HCT116 (cell line): ENCODE measurements around the gene CCDC197. TPM values are rescaled to one million over a fixed set of nuclear protein-coding genes. Genes with fewer than 3 reads are reported as not detected.

ENCODE experiments used
- ATAC-seq: fragments of 200-7000 bp; cut with Tn5 transposase; 2 replicates; pipeline ENCODE4 v1.9.1; 2020; ENCODE audit warnings: mild to moderate bottlenecking, moderate library complexity
- BruUV-seq: library from RNA; stranded (reverse); fragments of 400-500 nt; replicated peaks from 2 replicates; lab custom pipeline; 2021; lab: Mats Ljungman, UMichigan
- CTCF ChIA-PET: fragments of 300-600 bp; sonication (Branson Sonifier 250); formaldehyde crosslinking; loops from one replicate; lab custom pipeline; 2021; ENCODE audit warnings: antibody characterized with exemption; lab: Charles Lee
- POLR2A ChIA-PET: fragments of 300-600, 350-600 bp; sonication (Branson Sonifier 250); formaldehyde crosslinking; loops from one replicate; lab custom pipeline; 2021; ENCODE audit warnings: antibody characterized with exemption; lab: Charles Lee
- RAD21 ChIA-PET, 2 experiments: fragments of 300-600 bp; sonication (Branson Sonifier 250); formaldehyde crosslinking; loops; one replicate each; lab custom pipeline; 2023; ENCODE audit warnings: low total read pairs in 2 of 2; ENCODE audit not compliant: uncharacterized antibody in 2 of 2, unreplicated experiment in 2 of 2, low non-redundant PET in 1 of 2; lab: Charles Lee
- DNase-seq: peaks from one replicate; pipeline ENCODE4 v3.0.0-alpha.2; 2010; ENCODE audit warnings: low read depth, low spot score
- H2AFZ ChIP-seq: fragments of 200-600 bp; shearing (Covaris generic), sonication (generic); 2 replicates; pipeline ENCODE4 v1.6.1; 2017; ENCODE audit warnings: low read depth, mixed run types, mixed read lengths, antibody characterized with exemption, low read length; ENCODE audit not compliant: poor library complexity, severe bottlenecking
- H3K27ac ChIP-seq: 2 replicates; pipeline ENCODE4 v1.5.1; 2012; ENCODE audit warnings: low read depth, low read length
- H3K27me3 ChIP-seq: fragments of 200-600 bp; sonication (generic); 2 replicates; pipeline ENCODE4 v1.6.1; 2016; ENCODE audit warnings: mixed run types, low read length, mixed read lengths; ENCODE audit not compliant: insufficient read depth
- H3K36me3 ChIP-seq, 2 experiments: fragments of 200-500 bp in 1 of 2; fragments of 200-600 bp in 1 of 2; sonication (Bioruptor generic) in 1 of 2; sonication (generic) in 1 of 2; 2 replicates each; pipeline versions ENCODE4 v1.5.1 to v1.6.1; 2014 to 2016; ENCODE audit warnings: low read length in 2 of 2, inconsistent platforms in 1 of 2, mixed read lengths in 1 of 2, mixed run types in 1 of 2; ENCODE audit not compliant: insufficient read depth in 2 of 2, control insufficient read depth in 1 of 2
- H3K4me1 ChIP-seq, 2 experiments: fragments of 200-600 bp in 1 of 2; sonication (generic) in 1 of 2; 2 replicates each; pipeline versions ENCODE4 v1.5.1 to v1.6.1; 2012 to 2017; ENCODE audit warnings: low read length in 2 of 2, inconsistent platforms in 1 of 2, mild to moderate bottlenecking in 1 of 2, mixed read lengths in 1 of 2, mixed run types in 1 of 2, moderate library complexity in 1 of 2; ENCODE audit not compliant: insufficient read depth in 2 of 2, control insufficient read depth in 1 of 2
- H3K4me2 ChIP-seq: fragments of 200-600 bp; sonication (generic); 2 replicates; pipeline ENCODE4 v1.6.1; 2017; ENCODE audit warnings: mixed run types, low read length, mixed read lengths
- H3K4me3 ChIP-seq, 2 experiments: fragments of 200-600 bp in 1 of 2; sonication (generic) in 1 of 2; replicated peaks in 1 of 2; 2 replicates each; pipeline ENCODE4 v1.5.1; 2011 to 2016; ENCODE audit warnings: low read length in 2 of 2, control low read depth in 1 of 2, low read depth in 1 of 2, mild to moderate bottlenecking in 1 of 2, mixed read lengths in 1 of 2, mixed run types in 1 of 2
- H3K79me2 ChIP-seq: fragments of 200-600 bp; sonication (generic); 2 replicates; pipeline ENCODE4 v1.6.1; 2017; ENCODE audit warnings: mild to moderate bottlenecking, mixed run types, low read length, moderate library complexity, mixed read lengths; ENCODE audit not compliant: insufficient read depth
- H3K9ac ChIP-seq: fragments of 200-600 bp; sonication (generic); 2 replicates; pipeline ENCODE4 v1.6.1; 2016; ENCODE audit warnings: low read length, mixed read lengths
- H3K9me2 ChIP-seq: fragments of 200-600 bp; sonication (generic), shearing (Covaris generic); 2 replicates; pipeline ENCODE4 v1.6.1; 2017; ENCODE audit warnings: mixed run types, mild to moderate bottlenecking, moderate library complexity; ENCODE audit not compliant: insufficient read depth
- H3K9me3 ChIP-seq, 2 experiments: fragments of 200-500 bp in 1 of 2; fragments of 200-600 bp in 1 of 2; sonication (Bioruptor generic) in 1 of 2; sonication (generic) in 1 of 2; 2 replicates each; pipeline ENCODE4 v1.6.1; 2014 to 2017; ENCODE audit warnings: low read length in 2 of 2, mixed read lengths in 2 of 2, inconsistent platforms in 1 of 2, low read depth in 1 of 2, mild to moderate bottlenecking in 1 of 2, mixed run types in 1 of 2, moderate library complexity in 1 of 2; ENCODE audit not compliant: control insufficient read depth in 1 of 2, insufficient read depth in 1 of 2
- H4K20me1 ChIP-seq: fragments of 200-600 bp; sonication (generic), shearing (Covaris generic); 2 replicates; pipeline ENCODE4 v1.6.1; 2017; ENCODE audit warnings: mixed run types, mild to moderate bottlenecking, moderate library complexity; ENCODE audit not compliant: insufficient read depth
- ATF3 ChIP-seq: IDR thresholded peaks from 2 replicates; pipeline ENCODE4 v1.6.1; 2012
- CBX3 ChIP-seq: IDR thresholded peaks from 2 replicates; pipeline ENCODE4 v1.6.1; 2012; ENCODE audit warnings: low read depth
- CTCF ChIP-seq, 3 experiments: fragments of 200-600 bp in 1 of 3; sonication (generic) in 1 of 3; IDR thresholded peaks in 2 of 3; conservative IDR thresholded peaks in 1 of 3; 2 replicates each; pipeline ENCODE4 v1.5.1; 2012 to 2017; ENCODE audit warnings: low read depth in 2 of 3, low read length in 2 of 3, antibody characterized with exemption in 1 of 3, borderline replicate concordance in 1 of 3, control low read depth in 1 of 3, mild to moderate bottlenecking in 1 of 3, mixed read lengths in 1 of 3, mixed run types in 1 of 3, moderate library complexity in 1 of 3; ENCODE audit not compliant: insufficient read depth in 1 of 3
- EGR1 ChIP-seq: IDR thresholded peaks from 2 replicates; pipeline ENCODE4 v1.6.1; 2012; ENCODE audit warnings: low read depth
- EZH2 ChIP-seq: fragments of 200-600 bp; sonication (generic); IDR thresholded peaks from 2 replicates; pipeline ENCODE4 v1.6.1; 2017; ENCODE audit warnings: antibody characterized with exemption, mixed run types
- EZH2phosphoT487 ChIP-seq: fragments of 200-600 bp; IDR thresholded peaks from 2 replicates; pipeline ENCODE4 v1.6.1; 2018; ENCODE audit warnings: antibody characterized with exemption, borderline replicate concordance
- FOSL1 ChIP-seq: IDR thresholded peaks from 2 replicates; pipeline ENCODE4 v1.6.1; 2012; ENCODE audit warnings: low read depth
- JUND ChIP-seq: IDR thresholded peaks from 2 replicates; pipeline ENCODE4 v1.6.1; 2012
- MAX ChIP-seq: IDR thresholded peaks from 2 replicates; pipeline ENCODE4 v1.6.1; 2012
- POLR2A ChIP-seq: IDR thresholded peaks from 2 replicates; pipeline ENCODE4 v1.7.0; 2011; ENCODE audit warnings: borderline replicate concordance; ENCODE audit not compliant: insufficient read depth, insufficient read length; ENCODE audit errors: extremely low read depth
- REST ChIP-seq: IDR thresholded peaks from 2 replicates; pipeline ENCODE4 v1.6.1; 2012; ENCODE audit warnings: low read depth
- SIN3A ChIP-seq: IDR thresholded peaks from 2 replicates; pipeline ENCODE4 v1.6.1; 2012; ENCODE audit warnings: low read depth
- SP1 ChIP-seq: IDR thresholded peaks from 2 replicates; pipeline ENCODE4 v1.6.1; 2012; ENCODE audit warnings: low read depth
- SRF ChIP-seq: IDR thresholded peaks from 2 replicates; pipeline ENCODE4 v1.6.1; 2012; ENCODE audit warnings: low read depth
- TCF7L2 ChIP-seq: IDR thresholded peaks from 2 replicates; pipeline ENCODE4 v1.7.0; 2011; ENCODE audit warnings: borderline replicate concordance, inconsistent platforms; ENCODE audit not compliant: insufficient read depth, insufficient read length; ENCODE audit errors: extremely low read depth
- ZNF274 ChIP-seq: fragments of 200-500 bp; sonication (Bioruptor generic); IDR thresholded peaks from 2 replicates; pipeline ENCODE4 v1.6.1; 2014; ENCODE audit warnings: mild to moderate bottlenecking, low read depth, low read length, inconsistent platforms
- intact Hi-C: fragments of 100-400 bp; cut with micrococcal nuclease; formaldehyde crosslinking; loops from 2 replicates; pipeline ENCODE4 v1.10.0; 2022
- total RNA-seq: library from RNA; stranded (reverse); gene quantifications from one replicate; pipeline ENCODE4 v1.2.1, GENCODE V29; 2021; ENCODE audit not compliant: unreplicated experiment

Gene CCDC197
- total RNA-seq, 1 experiment from 2014 or later: not detected

- TF ChIP-seq TCF7L2: no peak
- TF ChIP-seq CTCF (IDR thresholded peaks at IDR 0.05 in 2 of 3, conservative IDR thresholded peaks at IDR 0.05 in 1 of 3; ENCODE audit: borderline replicate concordance in 1 of 3, insufficient read depth in 1 of 3, low read depth in 2 of 3, low read length in 2 of 3): no peak
- TF ChIP-seq EZH2phosphoT487: no peak
- no peak for TF ChIP-seq SRF
These were observed 19.4 kb downstream of the CCDC197 start (continued) for GRCh38 chr14:94016446-94016976.

- Histone ChIP-seq H3K9ac (no peak overlapping the region), H3K36me3 (no peaks in the 10 kb centered on the region), H3K9me3 (no peaks in the 10 kb centered on the region), H3K4me1 (peaks cover 5 to 23% of the 10 kb centered on the region in 2 experiments; a peak in 3 of 4 replicates), H2AFZ (no peak overlapping the region), H3K27ac (no peak overlapping the region), H3K9me2 (no peaks in the 10 kb centered on the region), H3K79me2 (no peaks in the 10 kb centered on the region), H4K20me1 (no peaks in the 10 kb centered on the region), H3K4me2 (no peak overlapping the region), H3K4me3 (no peak overlapping the region), H3K27me3 (no peaks in the 10 kb centered on the region)
- intact Hi-C loops: no loop called here
- RAD21 ChIA-PET: no interaction called here
- no peak for TF ChIP-seq CBX3
- TF ChIP-seq SRF: no peak
- no peak for TF ChIP-seq MAX
- TF ChIP-seq EZH2: no peak
- TF ChIP-seq SP1: no peak
- TF ChIP-seq POLR2A: no peak
- no peak for TF ChIP-seq JUND
- TF ChIP-seq REST: no peak
- no peak for TF ChIP-seq ATF3
- TF ChIP-seq SIN3A: no peak
- TF ChIP-seq FOSL1: no peak
- TF ChIP-seq EGR1: no peak
- no peak for TF ChIP-seq ZNF274
- POLR2A ChIA-PET: no interaction called here
- no peak for ATAC-seq
- DNase-seq: no peak
- BruUV-seq: no TSS peak
- CTCF ChIA-PET: no interaction called here
These were observed 21.2 kb downstream of the CCDC197 start for GRCh38 chr14:94018308-94018707.
